Kidney (tissue), 14 donors: Measurements from ENCODE around the gene BTBD17. TPM values are rescaled to one million over a fixed set of nuclear protein-coding genes. Genes with fewer than 3 reads are reported as not detected.
A peak's percentile ranks its signal among the peaks of the same experiment; 100 is the strongest.

Source experiments
- DNase-seq, 5 donors: peaks; one replicate each; pipeline ENCODE4 v3.0.0-alpha.2; 2013 to 2020
- FAIRE-seq: peaks from 2 replicates; lab custom pipeline; 2012; peaks lifted over from hg19 to GRCh38; lab: Jason Lieb, UNC
- H3K27ac ChIP-seq, 2 donors: one replicate each; pipeline ENCODE4 v1.7.0; 2013; ENCODE audit warnings: low read depth in 2 of 2, low read length in 2 of 2, inconsistent platforms in 1 of 2
- H3K27me3 ChIP-seq: one replicate; pipeline ENCODE4 v1.7.1; 2013; ENCODE audit warnings: low read length, inconsistent platforms; ENCODE audit not compliant: control insufficient read depth, insufficient read depth
- H3K36me3 ChIP-seq, 3 donors: one replicate each; pipeline versions ENCODE4 v1.7.0 to v1.7.1; 2013; ENCODE audit warnings: low read length in 3 of 3, control low read depth in 1 of 3, inconsistent platforms in 1 of 3; ENCODE audit not compliant: insufficient read depth in 3 of 3, control insufficient read depth in 2 of 3
- H3K4me1 ChIP-seq, 3 donors: one replicate each; pipeline versions ENCODE4 v1.7.0 to v1.7.1; 2013; ENCODE audit warnings: low read length in 3 of 3, inconsistent platforms in 1 of 3, low read depth in 1 of 3; ENCODE audit not compliant: control insufficient read depth in 2 of 3, insufficient read depth in 2 of 3
- H3K4me3 ChIP-seq, 3 donors: one replicate each; pipeline versions ENCODE4 v1.7.0 to v1.8.1; 2013; ENCODE audit warnings: low read length in 3 of 3, control low read depth in 1 of 3, inconsistent platforms in 1 of 3
- H3K9ac ChIP-seq, 3 donors: one replicate each; pipeline versions ENCODE4 v1.7.0 to v1.7.1; 2013; ENCODE audit warnings: low read length in 3 of 3, control low read depth in 1 of 3, inconsistent platforms in 1 of 3
- H3K9me3 ChIP-seq, 3 donors: one replicate each; pipeline versions ENCODE4 v1.7.0 to v1.7.1; 2013; ENCODE audit warnings: low read length in 3 of 3, control low read depth in 1 of 3, inconsistent platforms in 1 of 3; ENCODE audit not compliant: control insufficient read depth in 2 of 3, insufficient read depth in 1 of 3
- CTCF ChIP-seq: IDR thresholded peaks from 3 replicates; pipeline ENCODE4 v1.5.1; 2012; ENCODE audit warnings: mild to moderate bottlenecking, moderate library complexity, borderline replicate concordance; ENCODE audit not compliant: insufficient read depth; ENCODE audit errors: extremely low read depth
- intact Hi-C: fragments of 100-400 bp; cut with DNase I; formaldehyde crosslinking; loops from one replicate; pipeline ENCODE4 v1.11.1; 2022
- polyA plus RNA-seq: library from polyadenylated mRNA; stranded (reverse); fragments of 350-450 nt; fragmentation: Illumina TruSeq; extraction: RNeasy Lipid Tissue Mini Kit (QIAGEN cat#74804); gene quantifications from one replicate; pipeline ENCODE4 v1.2.3, GENCODE V29; 2014; ENCODE audit warnings: low read depth, low replicate concordance; ENCODE audit not compliant: insufficient read depth
- total RNA-seq: library from RNA; stranded (reverse); fragmentation: NEBNext Ultra II Directional; extraction: Animal tissue kit (Norgen Biotek cat#: 25700); gene quantifications from one replicate; pipeline ENCODE4 v1.2.1, GENCODE V29; 2021
- donor health status: control.
- donor health status: control.
- donor health status: control.
- donor health status: control.
- donor health status: control.
- donor health status: DM: yes; HTN: yes; CAD: no.
- donor health status: Normal renal cell carcinoma (clear cell type).

The BTBD17 gene
- total and polyA plus RNA-seq, 2 donors from 2014 or later: not detected

GRCh38 chr17:74368341-74369081 lies 6.8 kb upstream of the BTBD17 start:
- H3K9ac ChIP-seq: no peak overlapping the region
- DNase-seq (peak in 4 of 5 donors; percentile 60 to 81 (median 71)), FAIRE-seq (no peak)
- H3K9me3 ChIP-seq: no peaks in the 10 kb centered on the region
- intact Hi-C loops: loop anchor here (10.0 kb wide), 1 partner anchor 64 kb away; no protein-coding TSS in a partner anchor
- no peaks in the 10 kb centered on the region for H3K4me1 ChIP-seq
- no peak overlapping the region for H3K27ac ChIP-seq
- no peaks in the 10 kb centered on the region for H3K36me3 ChIP-seq
- no peaks in the 10 kb centered on the region for H3K27me3 ChIP-seq
- peak; percentile 88 for TF ChIP-seq CTCF
- H3K4me3 ChIP-seq: no peak overlapping the region

GRCh38 chr17:74367206-74367605 lies 5.5 kb upstream of the BTBD17 start, which contains the start of gene GPR142:
TSS of gene GPR142 (plus strand) at chr17:74367506. CDS start at chr17:74369541, 2,035 bp downstream.
- H3K27me3 ChIP-seq: no peaks in the 10 kb centered on the region
- H3K9ac ChIP-seq: no peak within 1 kb of the TSS
- DNase-seq (no peak), FAIRE-seq (no peak)
- H3K4me1 ChIP-seq: no peaks in the 10 kb centered on the region
- no peaks in the 10 kb centered on the region for H3K36me3 ChIP-seq
- intact Hi-C loops: loop anchor here (10.0 kb wide), 1 partner anchor 62 kb away; no protein-coding TSS in a partner anchor
- H3K4me3 ChIP-seq: no peak within 1 kb of the TSS
- no peak for TF ChIP-seq CTCF
- H3K9me3 ChIP-seq: no peaks in the 10 kb centered on the region
- H3K27ac ChIP-seq: no peak within 1 kb of the TSS

GRCh38 chr17:74362810-74363498 lies 1.3 kb upstream of the BTBD17 start:
- Histone ChIP-seq H3K36me3 (no peaks in the 10 kb centered on the region), H3K4me3 (no peak overlapping the region), H3K27ac (no peak overlapping the region), H3K9me3 (no peaks in the 10 kb centered on the region), H3K27me3 (peaks cover 7% of the 10 kb centered on the region), H3K4me1 (no peaks in the 10 kb centered on the region), H3K9ac (no peak overlapping the region)
- TF ChIP-seq CTCF: no peak
- intact Hi-C loops: loop anchor here (10.0 kb wide), 1 partner anchor 58 kb away; no protein-coding TSS in a partner anchor
- no peak for FAIRE-seq
- DNase-seq: peak in 2 of 5 donors; percentile 28 to 64
